Neural progenitor cell (in vitro differentiated cells): ENCODE data around the gene TNP1. TPM values are rescaled to one million over a fixed set of nuclear protein-coding genes. Genes with fewer than 3 reads are reported as not detected.

Source experiments
- DNase-seq: peaks from one replicate; pipeline ENCODE4 v3.0.0-alpha.2; 2016; ENCODE audit warnings: low spot score
- H2AFZ ChIP-seq: fragments of 200-600 bp; sonication (generic); replicated peaks from 2 replicates; pipeline ENCODE4 v1.6.1; 2016; ENCODE audit warnings: antibody characterized with exemption
- H3F3A ChIP-seq: fragments of 200-600 bp; sonication (generic); 2 replicates; pipeline ENCODE4 v1.6.1; 2016; ENCODE audit warnings: antibody characterized with exemption, low read depth
- H3K27ac ChIP-seq: fragments of 200-600 bp; sonication (generic); 2 replicates; pipeline ENCODE4 v1.5.1; 2016; ENCODE audit warnings: mild to moderate bottlenecking
- H3K27me3 ChIP-seq: fragments of 200-600 bp; sonication (generic); 2 replicates; pipeline ENCODE4 v1.6.1; 2016; ENCODE audit warnings: mild to moderate bottlenecking, moderate library complexity
- H3K36me3 ChIP-seq: fragments of 200-600 bp; sonication (generic); 2 replicates; pipeline ENCODE4 v1.5.1; 2016
- H3K4me1 ChIP-seq: fragments of 200-600 bp; sonication (generic); 2 replicates; pipeline ENCODE4 v1.6.1; 2016; ENCODE audit warnings: mixed run types
- H3K4me2 ChIP-seq: fragments of 200-600 bp; sonication (generic); 2 replicates; pipeline ENCODE4 v1.6.1; 2016
- H3K4me3 ChIP-seq: fragments of 200-600 bp; sonication (generic); 2 replicates; pipeline ENCODE4 v1.5.1; 2016
- H3K79me2 ChIP-seq: fragments of 200-600 bp; sonication (generic); 2 replicates; pipeline ENCODE4 v1.6.1; 2016; ENCODE audit warnings: low read depth
- H3K9ac ChIP-seq: fragments of 200-600 bp; sonication (generic); 2 replicates; pipeline ENCODE4 v1.6.1; 2016
- H3K9me3 ChIP-seq: fragments of 200-600 bp; sonication (generic); 2 replicates; pipeline ENCODE4 v1.5.1; 2016; ENCODE audit warnings: low read depth
- H4K20me1 ChIP-seq: fragments of 200-600 bp; sonication (generic); 2 replicates; pipeline ENCODE4 v1.6.1; 2016; ENCODE audit warnings: low read depth
- H3K27ac Mint-ChIP-seq: 3 replicates; pipeline ENCODE4 v1.8.0; 2021; ENCODE audit warnings: mixed read lengths
- H3K27me3 Mint-ChIP-seq: 2 replicates; pipeline ENCODE4 v1.8.0; 2022; ENCODE audit warnings: low read depth, mild to moderate bottlenecking, inconsistent platforms, moderate library complexity, mixed read lengths; ENCODE audit not compliant: insufficient read depth
- H3K36me3 Mint-ChIP-seq: 3 replicates; pipeline ENCODE4 v1.8.0; 2021; ENCODE audit warnings: mixed read lengths
- H3K4me1 Mint-ChIP-seq: 3 replicates; pipeline ENCODE4 v1.8.0; 2021; ENCODE audit warnings: mixed read lengths
- H3K4me3 Mint-ChIP-seq: 3 replicates; pipeline ENCODE4 v1.8.0; 2021; ENCODE audit warnings: mild to moderate bottlenecking, moderate library complexity, mixed read lengths
- H3K9me3 Mint-ChIP-seq: 3 replicates; pipeline ENCODE4 v1.8.0; 2020; ENCODE audit warnings: mixed read lengths
- EZH2 ChIP-seq: fragments of 200-600 bp; sonication (generic); IDR thresholded peaks from 2 replicates; pipeline ENCODE4 v1.6.1; 2017; ENCODE audit warnings: antibody characterized with exemption, mild to moderate bottlenecking, moderate library complexity
- EZH2phosphoT487 ChIP-seq: fragments of 200-600 bp; sonication (generic); IDR thresholded peaks from 2 replicates; pipeline ENCODE4 v1.6.1; 2017; ENCODE audit warnings: antibody characterized with exemption
- total RNA-seq: library from RNA; depleted of rRNA; stranded (reverse); fragments of >200 nt; gene quantifications from 2 replicates; pipeline ENCODE4 v1.2.3, GENCODE V29; 2015; ENCODE audit warnings: low replicate concordance
- TF ChIP-seq, protein P1 (sequence below): fragments of 200-600 bp; sonication (generic); IDR thresholded peaks from 2 replicates; pipeline ENCODE4 v1.5.1; 2017; ENCODE audit warnings: antibody characterized with exemption, mild to moderate bottlenecking

The TNP1 gene
- total RNA-seq, 1 donor from 2014 or later, result not detected

DNA sequence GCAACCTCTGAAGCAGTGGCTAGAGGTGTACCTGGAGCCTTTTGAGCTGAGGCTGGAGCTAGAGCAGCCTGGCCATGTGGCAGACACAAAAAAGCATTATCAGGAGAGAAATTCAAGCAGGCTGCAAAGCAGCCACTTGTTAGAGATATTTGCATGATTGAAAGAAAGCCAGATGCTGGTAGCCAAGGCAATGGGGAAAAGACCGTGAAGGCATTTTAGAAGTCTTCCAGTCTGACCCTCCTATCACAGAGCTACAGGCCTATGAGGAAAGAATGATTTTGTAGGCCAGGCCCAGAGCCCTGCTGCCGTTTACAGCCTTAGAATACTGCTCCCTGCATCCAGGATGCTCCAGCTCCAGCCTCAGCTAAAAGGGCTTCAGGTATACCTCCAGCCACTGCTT, 41.4 kb upstream of the TNP1 start:
- Mint-ChIP-seq H3K4me1 (peaks cover 2% of the 10 kb centered on the region), H3K9me3 (peaks cover 25% of the 10 kb centered on the region), H3K36me3 (peaks cover 3% of the 10 kb centered on the region), H3K27ac (no peak overlapping the region), H3K27me3 (peaks cover 6% of the 10 kb centered on the region), H3K4me3 (no peak overlapping the region)
- Histone ChIP-seq H3K36me3 (no peaks in the 10 kb centered on the region), H3F3A (no peaks in the 10 kb centered on the region), H4K20me1 (no peaks in the 10 kb centered on the region), H3K27me3 (no peaks in the 10 kb centered on the region), H3K9ac (no peak overlapping the region), H3K9me3 (no peaks in the 10 kb centered on the region), H3K4me2 (no peak overlapping the region), H3K4me1 (no peaks in the 10 kb centered on the region), H2AFZ (peak overlapping the region; percentile 21), H3K79me2 (no peaks in the 10 kb centered on the region), H3K4me3 (no peak overlapping the region), H3K27ac (no peak overlapping the region)
- DNase-seq, result no peak
- TF ChIP-seq, protein P1, sequence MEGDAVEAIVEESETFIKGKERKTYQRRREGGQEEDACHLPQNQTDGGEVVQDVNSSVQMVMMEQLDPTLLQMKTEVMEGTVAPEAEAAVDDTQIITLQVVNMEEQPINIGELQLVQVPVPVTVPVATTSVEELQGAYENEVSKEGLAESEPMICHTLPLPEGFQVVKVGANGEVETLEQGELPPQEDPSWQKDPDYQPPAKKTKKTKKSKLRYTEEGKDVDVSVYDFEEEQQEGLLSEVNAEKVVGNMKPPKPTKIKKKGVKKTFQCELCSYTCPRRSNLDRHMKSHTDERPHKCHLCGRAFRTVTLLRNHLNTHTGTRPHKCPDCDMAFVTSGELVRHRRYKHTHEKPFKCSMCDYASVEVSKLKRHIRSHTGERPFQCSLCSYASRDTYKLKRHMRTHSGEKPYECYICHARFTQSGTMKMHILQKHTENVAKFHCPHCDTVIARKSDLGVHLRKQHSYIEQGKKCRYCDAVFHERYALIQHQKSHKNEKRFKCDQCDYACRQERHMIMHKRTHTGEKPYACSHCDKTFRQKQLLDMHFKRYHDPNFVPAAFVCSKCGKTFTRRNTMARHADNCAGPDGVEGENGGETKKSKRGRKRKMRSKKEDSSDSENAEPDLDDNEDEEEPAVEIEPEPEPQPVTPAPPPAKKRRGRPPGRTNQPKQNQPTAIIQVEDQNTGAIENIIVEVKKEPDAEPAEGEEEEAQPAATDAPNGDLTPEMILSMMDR, result no peak
- TF ChIP-seq EZH2 (no peak), EZH2phosphoT487 (no peak)

DNA sequence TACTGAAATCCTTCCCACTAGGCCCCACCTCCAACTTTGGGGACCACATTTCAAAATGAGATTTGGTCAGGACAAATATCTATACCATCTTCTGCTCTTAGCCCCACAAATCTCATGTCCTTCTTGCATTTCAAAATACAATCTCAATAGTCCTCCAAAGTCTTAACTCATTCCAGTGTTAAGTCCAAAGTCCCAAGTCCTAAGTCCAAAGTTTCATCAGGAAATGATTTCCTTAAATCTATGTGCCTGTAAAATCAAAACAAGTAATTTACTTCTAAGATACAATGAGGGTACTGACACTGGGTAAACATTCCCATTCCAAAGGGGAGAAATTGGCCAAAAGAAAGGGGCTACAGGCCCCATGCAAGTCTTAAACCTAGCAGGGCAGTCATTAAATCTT, 40.5 kb upstream of the TNP1 start:
- no peak overlapping the region for H3K4me3 ChIP-seq
- Mint-ChIP-seq H3K9me3 (peaks cover 25% of the 10 kb centered on the region), H3K4me1 (peaks cover 2% of the 10 kb centered on the region), H3K27ac (no peak overlapping the region), H3K36me3 (peaks cover 3% of the 10 kb centered on the region), H3K27me3 (peaks cover 6% of the 10 kb centered on the region), H3K4me3 (no peak overlapping the region)
- no peak overlapping the region for H3K27ac ChIP-seq
- H3K9ac ChIP-seq, result no peak overlapping the region
- no peaks in the 10 kb centered on the region for H3F3A ChIP-seq
- H3K79me2 ChIP-seq, result no peaks in the 10 kb centered on the region
- TF ChIP-seq EZH2, result no peak
- TF ChIP-seq, protein P1, result no peak
- TF ChIP-seq EZH2phosphoT487, result no peak
- DNase-seq, result no peak
- no peaks in the 10 kb centered on the region for H3K36me3 ChIP-seq
- H4K20me1 ChIP-seq, result no peaks in the 10 kb centered on the region
- H3K27me3 ChIP-seq, result no peaks in the 10 kb centered on the region
- H2AFZ ChIP-seq, result no peak overlapping the region
- no peak overlapping the region for H3K4me2 ChIP-seq
- H3K9me3 ChIP-seq, result no peaks in the 10 kb centered on the region
- H3K4me1 ChIP-seq, result no peaks in the 10 kb centered on the region

DNA sequence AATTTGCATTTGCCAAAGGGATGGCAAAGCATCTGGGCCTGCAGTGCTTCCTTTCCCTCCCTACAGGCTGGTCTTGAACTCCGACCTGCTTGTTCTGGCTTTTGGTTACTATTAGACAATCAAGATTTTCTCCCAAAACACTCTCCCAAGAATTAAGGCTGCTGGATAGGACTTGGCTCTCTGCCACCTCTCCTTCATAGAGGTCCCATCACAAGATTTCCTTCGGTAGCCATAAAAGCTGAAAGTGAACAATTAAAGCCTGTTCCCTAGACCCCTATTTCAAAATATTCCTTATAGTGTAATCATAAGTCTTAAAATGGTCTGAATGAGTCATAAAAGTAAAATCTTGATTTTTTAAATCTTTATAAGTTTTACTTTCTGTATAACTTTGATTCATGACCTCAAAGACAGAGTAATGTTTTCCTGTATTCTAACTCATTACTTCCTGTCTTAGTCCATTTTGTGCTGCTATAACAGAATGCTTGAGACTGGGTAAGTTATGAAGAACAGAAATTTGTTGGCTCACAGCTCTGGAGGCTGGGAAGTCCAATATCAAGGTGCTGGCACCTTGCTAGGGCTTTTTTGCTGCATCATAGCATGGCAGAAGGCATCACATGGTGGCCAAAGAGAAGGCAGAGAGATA, 37.8 kb upstream of the TNP1 start:
- H3K9ac ChIP-seq, result no peak overlapping the region
- Mint-ChIP-seq H3K27me3 (peaks cover 2% of the 10 kb centered on the region), H3K4me1 (peaks cover 2% of the 10 kb centered on the region), H3K9me3 (peaks cover 7% of the 10 kb centered on the region), H3K36me3 (peaks cover 3% of the 10 kb centered on the region), H3K27ac (no peak overlapping the region), H3K4me3 (no peak overlapping the region)
- no peaks in the 10 kb centered on the region for H3K9me3 ChIP-seq
- H3F3A ChIP-seq, result peaks cover under 1% of the 10 kb centered on the region
- H3K4me1 ChIP-seq, result peaks cover 8% of the 10 kb centered on the region
- H3K27me3 ChIP-seq, result no peaks in the 10 kb centered on the region
- H3K27ac ChIP-seq, result no peak overlapping the region
- TF ChIP-seq EZH2phosphoT487 (no peak), EZH2 (no peak)
- TF ChIP-seq, protein P1, result no peak
- H3K4me3 ChIP-seq, result no peak overlapping the region
- no peaks in the 10 kb centered on the region for H3K79me2 ChIP-seq
- H2AFZ ChIP-seq, result no peak overlapping the region
- no peaks in the 10 kb centered on the region for H3K36me3 ChIP-seq
- no peak overlapping the region for H3K4me2 ChIP-seq
- DNase-seq, result no peak
- H4K20me1 ChIP-seq, result no peaks in the 10 kb centered on the region
